ENCODE results near the gene FNBP1.

DNA sequence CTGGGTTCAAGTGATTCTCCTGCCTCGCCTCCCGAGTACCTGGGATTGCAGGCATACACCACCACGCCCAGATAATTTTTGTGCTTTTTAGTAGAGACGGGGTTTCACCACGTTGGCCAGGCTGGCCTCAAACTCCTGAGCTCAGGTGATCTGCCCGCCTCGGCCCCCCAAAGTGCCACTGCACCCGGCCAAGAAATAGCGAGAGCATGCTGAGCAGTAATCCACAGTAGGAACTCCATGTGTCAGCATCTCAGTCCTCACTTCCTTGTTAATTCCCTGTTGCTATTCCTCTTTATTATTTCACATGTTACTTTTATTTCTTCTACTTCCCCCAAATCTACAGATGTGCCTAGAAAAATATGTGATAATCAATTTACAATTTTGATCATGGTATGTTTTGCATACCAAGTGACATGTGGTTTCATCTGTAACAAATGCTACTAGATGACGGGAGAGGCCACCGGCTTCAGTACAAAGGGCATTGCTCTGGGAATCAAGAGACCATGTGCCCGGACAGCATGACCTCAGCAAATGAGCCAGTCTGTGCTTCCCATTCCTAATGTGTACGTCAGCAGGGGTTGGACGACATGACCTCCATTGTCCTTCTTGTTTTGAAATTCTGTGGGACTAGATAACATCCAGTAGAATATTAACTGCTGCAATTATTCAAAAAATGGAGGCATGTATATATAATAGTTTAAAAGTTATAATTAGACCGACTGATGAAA lies 61.6 kb downstream of the FNBP1 start:
- TF ChIP-seq POLR2A (IDR thresholded peaks at IDR 0.05) (no peak), POLR2AphosphoS5 (IDR thresholded peaks at IDR 0.05) (peak in 3 of 4 donors; percentile 6 to 14 (median 9))

Measured in sigmoid colon (tissue), 4 donors.